A549 (cell line): ENCODE measurements around the gene C19orf73. TPM values are rescaled to one million over a fixed set of nuclear protein-coding genes. Genes with fewer than 3 reads are reported as not detected.

Experiments used
- ATAC-seq, 2 experiments: fragments of 200-7000 bp in 1 of 2; fragments of >200 bp in 1 of 2; cut with Nextera tagmentation in 1 of 2; cut with Tn5 transposase in 1 of 2; 3 replicates each; pipeline versions ENCODE4 v1.8.0 to v1.9.1; 2018 to 2020; ENCODE audit warnings: mild to moderate bottlenecking in 1 of 2, moderate library complexity in 1 of 2
- CTCF ChIA-PET: fragments of 300-600 bp; sonication (Branson Sonifier 250); formaldehyde crosslinking; extraction: SDS; loops from one replicate; lab custom pipeline; 2021; ENCODE audit warnings: antibody characterized with exemption, inconsistent platforms; lab: Yijun Ruan, JAX
- POLR2A ChIA-PET: fragments of 350-600 bp; formaldehyde crosslinking; extraction: SDS; loops from one replicate; lab custom pipeline; 2021; ENCODE audit warnings: antibody characterized with exemption, inconsistent platforms; lab: Yijun Ruan, JAX
- DNase-seq, 2 experiments: peaks; one replicate each; pipeline versions ENCODE4 v3.0.0 to v3.0.0-alpha.2; 2011 to 2016; ENCODE audit warnings: low read depth in 1 of 2, low spot score in 1 of 2
- FAIRE-seq: peaks from 2 replicates; lab custom pipeline; 2011; peaks lifted over from hg19 to GRCh38; lab: Jason Lieb, UNC
- H3K27ac ChIP-seq, 2 experiments: fragments of >200 bp; sonication (Bioruptor Twin); formaldehyde crosslinking; 3 replicates each; pipeline ENCODE4 v1.5.1; 2016 to 2017
- H3K4me1 ChIP-seq: fragments of >200 bp; sonication (Bioruptor Twin); formaldehyde crosslinking; 3 replicates; pipeline ENCODE4 v1.6.1; 2016
- H3K4me2 ChIP-seq: fragments of >200 bp; sonication (Bioruptor Twin); formaldehyde crosslinking; 3 replicates; pipeline ENCODE4 v1.6.1; 2016
- H3K4me3 ChIP-seq: fragments of >200 bp; sonication (Bioruptor Twin); formaldehyde crosslinking; 3 replicates; pipeline ENCODE4 v1.5.1; 2016
- H3K9me3 ChIP-seq: fragments of >200 bp; sonication (Bioruptor Twin); formaldehyde crosslinking; 3 replicates; pipeline ENCODE4 v1.6.1; 2016
- ATOH8 ChIP-seq: fragments of 250-450 bp; sonication (Bioruptor Pico); IDR thresholded peaks from 2 replicates; pipeline ENCODE4 v1.5.0; 2020; ENCODE audit warnings: low read depth, mild to moderate bottlenecking, moderate library complexity
- CBX2 ChIP-seq: fragments of 200-600 bp; sonication (generic); IDR thresholded peaks from 2 replicates; pipeline ENCODE4 v1.6.1; 2016; ENCODE audit warnings: low read depth, mild to moderate bottlenecking, borderline replicate concordance
- CEBPB ChIP-seq, 2 experiments: fragments of >200 bp in 1 of 2; sonication (Bioruptor Twin) in 1 of 2; formaldehyde crosslinking in 1 of 2; IDR thresholded peaks; 2 replicates each; pipeline ENCODE4 v1.6.1; 2012 to 2016
- CHD2 ChIP-seq: fragments of 150-350 bp; IDR thresholded peaks from 2 replicates; pipeline ENCODE4 v1.6.1; 2014; ENCODE audit warnings: low read length; ENCODE audit not compliant: partially characterized antibody
- CHD4 ChIP-seq: fragments of 200-600 bp; sonication (generic); IDR thresholded peaks from 2 replicates; pipeline ENCODE4 v1.6.1; 2016; ENCODE audit warnings: antibody characterized with exemption, mild to moderate bottlenecking, borderline replicate concordance
- EHMT2 ChIP-seq: fragments of 200-600 bp; sonication (generic); IDR thresholded peaks from 2 replicates; pipeline ENCODE4 v1.6.1; 2016; ENCODE audit warnings: antibody characterized with exemption, low read depth, mild to moderate bottlenecking, moderate library complexity
- ESRRA ChIP-seq: fragments of 150-350 bp; IDR thresholded peaks from 2 replicates; pipeline ENCODE4 v1.6.1; 2014; ENCODE audit warnings: mild to moderate bottlenecking, low read length, borderline replicate concordance
- FOSB ChIP-seq: fragments of 250-450 bp; sonication (Bioruptor Pico); IDR thresholded peaks from 2 replicates; pipeline ENCODE4 v1.5.0; 2020; ENCODE audit warnings: mild to moderate bottlenecking, moderate library complexity
- JUN ChIP-seq, 2 experiments: fragments of >200 bp; sonication (Bioruptor Twin); formaldehyde crosslinking; IDR thresholded peaks; 2 replicates in 1 of 2; 3 replicates in 1 of 2; pipeline ENCODE4 v1.6.1; 2016 to 2017
- JUNB ChIP-seq: fragments of >200 bp; sonication (Bioruptor Twin); formaldehyde crosslinking; IDR thresholded peaks from 2 replicates; pipeline ENCODE4 v1.6.1; 2016
- KDM1A ChIP-seq: fragments of 200-600 bp; sonication (generic); IDR thresholded peaks from 2 replicates; pipeline ENCODE4 v1.6.1; 2016; ENCODE audit warnings: low read depth, mild to moderate bottlenecking
- MAZ ChIP-seq: fragments of 150-350 bp; IDR thresholded peaks from 2 replicates; pipeline ENCODE4 v1.6.1; 2014; ENCODE audit warnings: antibody characterized with exemption, low read depth, low read length, borderline replicate concordance
- NFE2L2 ChIP-seq: fragments of 150-350 bp; conservative IDR thresholded peaks from 2 replicates; pipeline ENCODE4 v1.6.1; 2014; ENCODE audit warnings: low read length
- NPAS2 ChIP-seq: fragments of 250-450 bp; sonication (Bioruptor Pico); IDR thresholded peaks from 2 replicates; pipeline ENCODE4 v1.8.0; 2022; ENCODE audit warnings: mild to moderate bottlenecking, moderate library complexity, borderline replicate concordance
- NR3C1 ChIP-seq: fragments of >200 bp; sonication (Bioruptor Twin); formaldehyde crosslinking; IDR thresholded peaks from 3 replicates; pipeline ENCODE4 v1.6.1; 2017
- POLR2A ChIP-seq: IDR thresholded peaks from 2 replicates; pipeline ENCODE4 v1.6.1; 2012; ENCODE audit warnings: mild to moderate bottlenecking, low read length
- POLR2AphosphoS2 ChIP-seq: conservative IDR thresholded peaks from 2 replicates; pipeline ENCODE4 v1.6.1; 2012; ENCODE audit warnings: low read length, improper control_type of control experiment, inconsistent platforms
- RCOR1 ChIP-seq: fragments of 150-350 bp; IDR thresholded peaks from 2 replicates; pipeline ENCODE4 v1.6.1; 2014; ENCODE audit warnings: antibody characterized with exemption, low read length, low read depth
- RFX5 ChIP-seq: fragments of 450-650 bp; IDR thresholded peaks from 2 replicates; pipeline ENCODE4 v1.7.1; 2014; ENCODE audit warnings: antibody characterized with exemption, mild to moderate bottlenecking, moderate library complexity
- RNF2 ChIP-seq: fragments of 200-600 bp; sonication (generic); IDR thresholded peaks from 2 replicates; pipeline ENCODE4 v1.6.1; 2016; ENCODE audit warnings: low read depth, mild to moderate bottlenecking, antibody characterized with exemption, moderate library complexity, borderline replicate concordance
- SREBF2 ChIP-seq: fragments of 450-650 bp; IDR thresholded peaks from 2 replicates; pipeline ENCODE4 v1.6.1; 2014; ENCODE audit warnings: mild to moderate bottlenecking, moderate library complexity
- ZFP36 ChIP-seq: fragments of 450-650 bp; IDR thresholded peaks from 2 replicates; pipeline ENCODE4 v1.6.1; 2014; ENCODE audit warnings: borderline replicate concordance; ENCODE audit not compliant: partially characterized antibody
- WGBS: methylation state at CpG from one replicate; pipeline ENCODE4 v1.1.6; 2017; ENCODE audit errors: missing lambda C conversion rate; 5-methylcytosine and 5-hydroxymethylcytosine counted together
- polyA plus RNA-seq, 4 experiments: library from polyadenylated mRNA; depleted of rRNA in 3 of 4; stranded (reverse); fragments of >200 nt; fragmentation: RNase III in 1 of 4; extraction: RNeasy Plus Mini Kit Qiagen cat#74134 plus additional on column Dnase treatment in 1 of 4; gene quantifications; 2 replicates in 3 of 4; 3 replicates in 1 of 4; pipeline ENCODE4 v1.2.3, GENCODE V29; 2011 to 2017
- TF ChIP-seq, protein P1 (sequence below): fragments of >200 bp; sonication (Bioruptor Twin); formaldehyde crosslinking; IDR thresholded peaks from 3 replicates; pipeline ENCODE4 v1.5.1; 2016
- TF ChIP-seq, protein P2 (sequence below): fragments of 150-350 bp; IDR thresholded peaks from 2 replicates; pipeline ENCODE4 v1.6.1; 2014; ENCODE audit warnings: low read depth, mild to moderate bottlenecking, low read length

Gene C19orf73
- polyA plus RNA-seq, 2 of the 4 experiments (the other 2 are of a cell fraction) = 1.8 to 2.2 TPM

DNA sequence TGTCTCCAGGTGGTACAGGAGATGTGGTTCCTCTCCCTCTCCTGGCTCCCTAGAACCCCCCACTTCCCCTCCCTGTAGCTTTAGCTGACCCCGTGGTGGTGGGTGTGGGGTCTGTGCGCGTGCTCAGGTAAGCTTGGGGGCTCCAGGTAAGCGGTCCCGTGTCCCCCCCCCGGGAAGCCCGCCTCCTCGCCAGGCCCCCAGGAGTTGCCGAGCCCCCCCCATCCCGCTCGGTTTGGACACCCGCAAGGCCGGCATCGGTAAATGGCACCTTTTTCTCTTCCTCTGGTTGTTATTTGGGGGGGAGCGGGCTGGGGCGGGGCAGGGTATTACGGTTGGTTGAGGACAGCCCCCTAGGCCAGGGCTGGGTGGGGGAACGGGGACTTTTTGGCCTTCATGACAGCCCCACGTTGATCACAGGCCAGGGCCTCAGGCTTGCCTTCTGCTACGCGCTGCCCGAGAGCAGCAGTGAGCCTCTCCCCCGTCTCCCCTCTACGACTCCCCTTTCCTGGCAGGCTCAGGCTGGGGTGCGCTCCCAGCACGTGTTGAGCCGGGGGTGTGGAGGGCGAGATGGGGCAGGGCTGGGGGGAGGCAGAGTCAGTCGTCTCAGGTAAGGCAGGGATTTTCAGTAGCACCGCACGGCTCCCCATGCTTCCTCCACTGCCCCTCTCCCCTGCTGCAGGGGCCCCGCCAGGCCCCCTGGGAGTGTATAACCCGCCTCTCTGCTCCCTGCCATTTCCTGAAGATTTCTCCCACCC, 15.4 kb downstream of the C19orf73 start:
- ATAC-seq (no peak), FAIRE-seq (no peak), DNase-seq (no peak)
- H3K27ac ChIP-seq = no peak overlapping the region
- no peak overlapping the region for H3K4me2 ChIP-seq
- WGBS = 87% methylated on average over 26 of the region's 33 CpGs
- CTCF ChIA-PET = interaction anchor here (1.0 to 13.2 kb wide), 7 partner anchors 10 to 315 kb away, joined by 3 to 241 read pairs (median 5); partner anchors contain the start of genes GYS1, LIN7B and RUVBL2
- H3K4me3 ChIP-seq = no peak overlapping the region
- no peaks in the 10 kb centered on the region for H3K9me3 ChIP-seq
- POLR2A ChIA-PET = no interaction called here
- TF ChIP-seq NR3C1 = no peak
- TF ChIP-seq EHMT2 = no peak
- TF ChIP-seq RNF2 = no peak
- TF ChIP-seq KDM1A = no peak
- TF ChIP-seq, protein P1, sequence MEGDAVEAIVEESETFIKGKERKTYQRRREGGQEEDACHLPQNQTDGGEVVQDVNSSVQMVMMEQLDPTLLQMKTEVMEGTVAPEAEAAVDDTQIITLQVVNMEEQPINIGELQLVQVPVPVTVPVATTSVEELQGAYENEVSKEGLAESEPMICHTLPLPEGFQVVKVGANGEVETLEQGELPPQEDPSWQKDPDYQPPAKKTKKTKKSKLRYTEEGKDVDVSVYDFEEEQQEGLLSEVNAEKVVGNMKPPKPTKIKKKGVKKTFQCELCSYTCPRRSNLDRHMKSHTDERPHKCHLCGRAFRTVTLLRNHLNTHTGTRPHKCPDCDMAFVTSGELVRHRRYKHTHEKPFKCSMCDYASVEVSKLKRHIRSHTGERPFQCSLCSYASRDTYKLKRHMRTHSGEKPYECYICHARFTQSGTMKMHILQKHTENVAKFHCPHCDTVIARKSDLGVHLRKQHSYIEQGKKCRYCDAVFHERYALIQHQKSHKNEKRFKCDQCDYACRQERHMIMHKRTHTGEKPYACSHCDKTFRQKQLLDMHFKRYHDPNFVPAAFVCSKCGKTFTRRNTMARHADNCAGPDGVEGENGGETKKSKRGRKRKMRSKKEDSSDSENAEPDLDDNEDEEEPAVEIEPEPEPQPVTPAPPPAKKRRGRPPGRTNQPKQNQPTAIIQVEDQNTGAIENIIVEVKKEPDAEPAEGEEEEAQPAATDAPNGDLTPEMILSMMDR = no peak
- TF ChIP-seq FOSB = no peak
- TF ChIP-seq CHD2 = no peak
- TF ChIP-seq MAZ = no peak
- no peak for TF ChIP-seq CHD4
- TF ChIP-seq NPAS2 (CRISPR knock-in tag) = no peak
- no peak for TF ChIP-seq JUN (IDR thresholded peaks at IDR 0.05)
- no peak for TF ChIP-seq SREBF2
- H3K4me1 ChIP-seq = peaks cover 20% of the 10 kb centered on the region

DNA sequence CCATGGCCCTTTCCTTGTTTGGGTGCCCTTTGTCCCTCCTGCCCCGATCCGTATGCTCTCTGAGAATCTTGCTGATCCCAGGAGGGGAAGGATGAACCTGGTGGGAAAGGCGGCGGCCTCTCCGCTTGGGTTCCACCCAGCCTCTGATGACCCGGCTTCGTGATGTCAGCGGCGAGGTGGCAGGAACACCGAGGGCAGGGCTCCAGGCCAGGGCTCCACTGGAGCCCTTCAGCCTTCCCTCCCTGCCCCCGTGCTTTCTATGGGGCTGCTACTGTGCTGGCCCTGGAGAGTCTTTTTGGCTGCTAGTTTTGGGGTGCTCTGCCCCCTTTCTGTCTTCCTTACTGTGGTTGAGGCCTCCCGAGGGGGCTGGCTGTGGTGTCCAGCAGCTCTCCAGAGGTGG, 16.6 kb downstream of the C19orf73 start:
- FAIRE-seq (no peak), ATAC-seq (no peak), DNase-seq (no peak)
- ChIA-PET CTCF (interaction anchor here (1.1 to 13.2 kb wide), 6 partner anchors 9 to 109 kb away, joined by 3 to 241 read pairs (median 5); partner anchors contain the start of genes GYS1, LIN7B and RUVBL2), POLR2A (no interaction called here)
- peak overlapping the region in 1 of 2 experiments; percentile 14; a peak in 1 of 6 replicates for H3K27ac ChIP-seq
- no peak overlapping the region for H3K4me2 ChIP-seq
- peaks cover 28% of the 10 kb centered on the region for H3K4me1 ChIP-seq
- no peaks in the 10 kb centered on the region for H3K9me3 ChIP-seq
- WGBS = 85% methylated on average over 12 of the region's 12 CpGs
- TF ChIP-seq ESRRA = no peak
- TF ChIP-seq RFX5 = no peak
- TF ChIP-seq RCOR1 = no peak
- no peak for TF ChIP-seq JUNB
- no peak for TF ChIP-seq EHMT2
- TF ChIP-seq POLR2A = no peak
- no peak for TF ChIP-seq CBX2
- TF ChIP-seq ZFP36 = no peak
- TF ChIP-seq NFE2L2 = no peak
- TF ChIP-seq CEBPB (IDR thresholded peaks at IDR 0.05) = no peak
- no peak for TF ChIP-seq NR3C1
- TF ChIP-seq, protein P2, sequence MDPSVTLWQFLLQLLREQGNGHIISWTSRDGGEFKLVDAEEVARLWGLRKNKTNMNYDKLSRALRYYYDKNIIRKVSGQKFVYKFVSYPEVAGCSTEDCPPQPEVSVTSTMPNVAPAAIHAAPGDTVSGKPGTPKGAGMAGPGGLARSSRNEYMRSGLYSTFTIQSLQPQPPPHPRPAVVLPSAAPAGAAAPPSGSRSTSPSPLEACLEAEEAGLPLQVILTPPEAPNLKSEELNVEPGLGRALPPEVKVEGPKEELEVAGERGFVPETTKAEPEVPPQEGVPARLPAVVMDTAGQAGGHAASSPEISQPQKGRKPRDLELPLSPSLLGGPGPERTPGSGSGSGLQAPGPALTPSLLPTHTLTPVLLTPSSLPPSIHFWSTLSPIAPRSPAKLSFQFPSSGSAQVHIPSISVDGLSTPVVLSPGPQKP = no peak
- TF ChIP-seq POLR2AphosphoS2 = no peak
- TF ChIP-seq, protein P1 = no peak
- no peak for TF ChIP-seq ATOH8 (CRISPR knock-in tag)
- no peak overlapping the region for H3K4me3 ChIP-seq
